Body of pancreas (tissue), 4 donors: Measurements from ENCODE around the gene FOXO3. TPM values are rescaled to one million over a fixed set of nuclear protein-coding genes. Genes with fewer than 3 reads are reported as not detected.
"Not testable (repeated sequence)": the region's sequence is repeated elsewhere in the genome, so short reads cannot be mapped to it uniquely, and the experiment has no call there.

Experiments
- ATAC-seq: fragments of 150-250 bp; one replicate; pipeline ENCODE4 v1.9.1; 2016
- DNase-seq, 4 donors: peaks; one replicate each; pipeline ENCODE4 v3.0.0-alpha.2; 2019
- H3K27ac ChIP-seq, 4 donors: fragments of 200-600 bp; sonication (generic); 1 replicate in 3 of 4; 2 replicates in 1 of 4; pipeline versions ENCODE4 v1.5.1 to v1.6.1; 2016 to 2019; ENCODE audit warnings: mild to moderate bottlenecking in 1 of 4, mixed read lengths in 1 of 4, moderate library complexity in 1 of 4
- H3K27me3 ChIP-seq, 2 donors: fragments of 200-600 bp; sonication (generic); one replicate each; pipeline ENCODE4 v1.6.0; 2016; ENCODE audit warnings: mild to moderate bottlenecking in 1 of 2
- H3K36me3 ChIP-seq, 2 donors: fragments of 200-600 bp; sonication (generic); replicated peaks in 1 of 2; 2 replicates each; pipeline ENCODE4 v1.5.1; 2016; ENCODE audit warnings: low read depth in 2 of 2; ENCODE audit not compliant: insufficient read depth in 1 of 2
- H3K4me1 ChIP-seq: fragments of 200-600 bp; sonication (generic); one replicate; pipeline ENCODE4 v1.6.0; 2016
- H3K4me3 ChIP-seq, 2 donors: fragments of 200-600 bp; sonication (generic); 1 replicate in 1 of 2; 2 replicates in 1 of 2; pipeline ENCODE4 v1.5.1; 2016 to 2019
- H3K9me3 ChIP-seq, 3 donors: fragments of 200-600 bp; sonication (generic); 1 replicate in 2 of 3; 2 replicates in 1 of 3; pipeline ENCODE4 v1.5.1; 2016
- CTCF ChIP-seq, 7 experiments: fragments of 450-650 bp in 4 of 7; fragments of 200-600 bp in 3 of 7; sonication (generic) in 3 of 7; IDR thresholded peaks; one replicate each; pipeline ENCODE4 v1.5.1; 2016 to 2019; ENCODE audit warnings: antibody characterized with exemption in 7 of 7
- POLR2A ChIP-seq, 3 donors: fragments of 450-650 bp; IDR thresholded peaks; one replicate each; pipeline ENCODE4 v1.6.1; 2016; ENCODE audit warnings: antibody characterized with exemption in 3 of 3, mild to moderate bottlenecking in 2 of 3
- WGBS, 2 donors: methylation state at CpG; one replicate each; pipeline ENCODE4 v1.1.5; 2017; 5-methylcytosine and 5-hydroxymethylcytosine counted together
- intact Hi-C: fragments of 100-400 bp; cut with DNase I; formaldehyde crosslinking; loops from one replicate; pipeline ENCODE4 v1.15.1; 2023
- total RNA-seq, 2 donors: library from RNA; depleted of rRNA; stranded (reverse); fragments of >200 nt; gene quantifications; one replicate each; pipeline ENCODE4 v1.1.0, GENCODE V29; 2016

Gene FOXO3
- total RNA-seq, 2 donors from 2014 or later: 62.8 to 69.5 TPM

- no peaks in the 10 kb centered on the region for H3K9me3 ChIP-seq
- TF ChIP-seq POLR2A (IDR thresholded peaks at IDR 0.05) (peak in 2 of 3 donors; percentile 63 to 76), CTCF (IDR thresholded peaks at IDR 0.05) (peak in 3 of 7 experiments; percentile 15 to 22 (median 18))
- peak overlapping the region; percentile 97 to 99 (median 99) for H3K27ac ChIP-seq
- DNase-seq: peak; percentile 77 to 88 (median 80)
- intact Hi-C loops: no loop called here
- H3K4me1 ChIP-seq: peaks cover 8% of the 10 kb centered on the region
- peak overlapping the region; percentile 38 to 47 for H3K4me3 ChIP-seq
- WGBS, 2 donors: 0% methylated on average over 30 to 46 of the region's 105 CpGs
- no peaks in the 10 kb centered on the region for H3K27me3 ChIP-seq
- peak; percentile 35 for ATAC-seq
- no peaks in the 10 kb centered on the region for H3K36me3 ChIP-seq
These were observed 3.0 kb upstream of the FOXO3 start for GRCh38 chr6:108557494-108558371.

- intact Hi-C loops: no loop called here
- H3K36me3 ChIP-seq: no peaks in the 10 kb centered on the region
- WGBS, 2 donors: 0 to 1% methylated on average over 48 to 58 of the region's 58 CpGs
- H3K27me3 ChIP-seq: no peaks in the 10 kb centered on the region
- peak overlapping the region; percentile 40 to 73 for H3K4me3 ChIP-seq
- peak overlapping the region; percentile 97 to 99 (median 99) for H3K27ac ChIP-seq
- peak; percentile 99 for DNase-seq
- no peaks in the 10 kb centered on the region for H3K9me3 ChIP-seq
- peaks cover 8% of the 10 kb centered on the region for H3K4me1 ChIP-seq
- ATAC-seq: peak; percentile 70
- TF ChIP-seq POLR2A (IDR thresholded peaks at IDR 0.05) (peak; percentile 34 to 44 (median 42)), CTCF (IDR thresholded peaks at IDR 0.05) (no peak)
These were observed 2.2 kb upstream of the FOXO3 start for GRCh38 chr6:108558372-108559096.

GRCh38 chr6:108559097-108559883, 1.4 kb upstream of the FOXO3 start:
- H3K4me3 ChIP-seq: peak overlapping the region; percentile 86 to 94
- no peaks in the 10 kb centered on the region for H3K9me3 ChIP-seq
- H3K36me3 ChIP-seq: no peaks in the 10 kb centered on the region
- TF ChIP-seq CTCF (IDR thresholded peaks at IDR 0.05) (no peak), POLR2A (IDR thresholded peaks at IDR 0.05) (peak; percentile 71 to 91 (median 83))
- H3K4me1 ChIP-seq: peaks cover 14% of the 10 kb centered on the region
- intact Hi-C loops: no loop called here
- DNase-seq (peak; percentile 89 to 92 (median 90)), ATAC-seq (peak; percentile 63)
- peak overlapping the region; percentile 97 to 99 (median 99) for H3K27ac ChIP-seq
- 1% methylated on average over 22 to 69 of the region's 84 CpGs for WGBS, 2 donors
- H3K27me3 ChIP-seq: no peaks in the 10 kb centered on the region

GRCh38 chr6:108559884-108560462, 744 bp upstream of the FOXO3 start:
- Histone ChIP-seq H3K4me1 (peaks cover 21% of the 10 kb centered on the region), H3K36me3 (no peaks in the 10 kb centered on the region), H3K9me3 (no peaks in the 10 kb centered on the region), H3K4me3 (peak overlapping the region; percentile 86 to 94), H3K27ac (peak overlapping the region; percentile 97 to 99 (median 99)), H3K27me3 (no peaks in the 10 kb centered on the region)
- TF ChIP-seq POLR2A (IDR thresholded peaks at IDR 0.05) (no peak), CTCF (IDR thresholded peaks at IDR 0.05) (no peak)
- intact Hi-C loops: no loop called here
- 0 to 1% methylated on average over 23 to 44 of the region's 64 CpGs for WGBS, 2 donors
- DNase-seq (peak; percentile 65 to 79 (median 68)), ATAC-seq (peak; percentile 1)

GRCh38 chr6:108561309-108561647, 561 bp downstream of the FOXO3 start:
- intact Hi-C loops, ATAC-seq, H3K27me3 ChIP-seq, DNase-seq, H3K9me3 ChIP-seq, H3K36me3 ChIP-seq: not testable (repeated sequence)
- Histone ChIP-seq H3K27ac (peak overlapping the region in 3 of 4 donors; percentile 97 to 99 (median 99)), H3K4me3 (peak overlapping the region; percentile 59 to 85), H3K4me1 (peaks cover 34% of the 10 kb centered on the region)
- 0% methylated on average over 25 of the region's 40 CpGs; no CpG with 5 or more reads in 1 of the 2 donors for WGBS, 2 donors
